WTC11 (cell line): ENCODE measurements around the gene KPNA2.

Experiments used
- AFF4 ChIP-seq: sonication (generic); formaldehyde crosslinking; IDR thresholded peaks from 2 replicates; pipeline ENCODE4 v1.8.1; 2023; ENCODE audit warnings: mild to moderate bottlenecking, missing genetic modification reagents, borderline replicate concordance
- AR ChIP-seq: fragments of 250-450 bp; sonication (Bioruptor Pico); IDR thresholded peaks from 2 replicates; pipeline ENCODE4 v1.9.0; 2021; ENCODE audit warnings: mild to moderate bottlenecking
- CREB1 ChIP-seq: sonication (generic); formaldehyde crosslinking; IDR thresholded peaks from 2 replicates; pipeline ENCODE4 v1.8.0; 2023; ENCODE audit warnings: mild to moderate bottlenecking, missing genetic modification reagents
- CTCF ChIP-seq: fragments of 200-600 bp; IDR thresholded peaks from 2 replicates; pipeline ENCODE4 v1.8.0; 2022; ENCODE audit warnings: antibody characterized with exemption
- JUN ChIP-seq: sonication (generic); formaldehyde crosslinking; IDR thresholded peaks from 2 replicates; pipeline ENCODE4 v1.8.0; 2023; ENCODE audit warnings: mild to moderate bottlenecking, missing genetic modification reagents
- MAX ChIP-seq: sonication (generic); formaldehyde crosslinking; IDR thresholded peaks from 2 replicates; pipeline ENCODE4 v1.8.0; 2022; ENCODE audit warnings: mild to moderate bottlenecking, missing genetic modification reagents
- NFYB ChIP-seq: sonication (generic); formaldehyde crosslinking; conservative IDR thresholded peaks from 2 replicates; pipeline ENCODE4 v1.8.0; 2022; ENCODE audit warnings: low read depth, missing genetic modification reagents
- NR2C2 ChIP-seq: sonication (generic); formaldehyde crosslinking; IDR thresholded peaks from 2 replicates; pipeline ENCODE4 v1.8.0; 2022; ENCODE audit warnings: mild to moderate bottlenecking, missing genetic modification reagents
- NR3C1 ChIP-seq: sonication (generic); formaldehyde crosslinking; conservative IDR thresholded peaks from 2 replicates; pipeline ENCODE4 v1.8.1; 2023; ENCODE audit warnings: low read depth, mild to moderate bottlenecking, missing genetic modification reagents
- USF2 ChIP-seq: sonication (generic); formaldehyde crosslinking; IDR thresholded peaks from 2 replicates; pipeline ENCODE4 v1.8.1; 2023; ENCODE audit warnings: mild to moderate bottlenecking, missing genetic modification reagents, moderate library complexity
- ZNF317 ChIP-seq: sonication (generic); formaldehyde crosslinking; IDR thresholded peaks from 2 replicates; pipeline ENCODE4 v1.8.1; 2023; ENCODE audit warnings: low read depth, mild to moderate bottlenecking, moderate library complexity, missing genetic modification reagents, borderline replicate concordance

- TF ChIP-seq CTCF, result no peak
- TF ChIP-seq NFYB (CRISPR knock-in tag), result no peak
- no peak for TF ChIP-seq MAX
- no peak for TF ChIP-seq AR
- TF ChIP-seq ZNF317 (CRISPR knock-in tag), result no peak
- no peak for TF ChIP-seq CREB1 (CRISPR knock-in tag)
- TF ChIP-seq USF2 (CRISPR knock-in tag), result no peak
- TF ChIP-seq NR3C1, result no peak
- no peak for TF ChIP-seq AFF4
- no peak for TF ChIP-seq NR2C2 (CRISPR knock-in tag)
- no peak for TF ChIP-seq JUN
Measured at GRCh38 chr17:68016838-68017237, 18.7 kb upstream of the KPNA2 start.
